Left ventricle myocardium inferior (tissue), 1 donor: Measurements from ENCODE around the gene PATJ. TPM values are rescaled to one million over a fixed set of nuclear protein-coding genes. Genes with fewer than 3 reads are reported as not detected.
A peak's percentile ranks its signal among the peaks of the same experiment; 100 is the strongest.

Source experiments
- DNase-seq: peaks from one replicate; pipeline ENCODE4 v3.0.0-alpha.2; 2020
- H3K27ac ChIP-seq: fragments of 200-600 bp; replicated peaks from 2 replicates; pipeline ENCODE4 v1.8.0; 2021
- H3K27me3 ChIP-seq: fragments of 200-600 bp; 2 replicates; pipeline ENCODE4 v1.8.0; 2021; ENCODE audit warnings: low read depth
- H3K36me3 ChIP-seq: fragments of 200-600 bp; 2 replicates; pipeline ENCODE4 v1.8.0; 2021
- H3K4me1 ChIP-seq: fragments of 200-600 bp; 2 replicates; pipeline ENCODE4 v1.8.0; 2021
- H3K4me3 ChIP-seq: fragments of 200-600 bp; 2 replicates; pipeline ENCODE4 v1.8.0; 2021; ENCODE audit warnings: mild to moderate bottlenecking, moderate library complexity
- H3K9me3 ChIP-seq: fragments of 200-600 bp; replicated peaks from 2 replicates; pipeline ENCODE4 v1.8.0; 2021
- CTCF ChIP-seq: fragments of 200-600 bp; IDR thresholded peaks from 2 replicates; pipeline ENCODE4 v1.8.0; 2021; ENCODE audit warnings: antibody characterized with exemption, mild to moderate bottlenecking, borderline replicate concordance
- intact Hi-C: fragments of 100-400 bp; cut with micrococcal nuclease; formaldehyde crosslinking; loops from one replicate; pipeline ENCODE4 v1.11.0; 2022
- total RNA-seq: library from RNA; stranded (reverse); fragmentation: NEBNext Ultra II Directional; extraction: Animal tissue kit (Norgen Biotek cat#: 25700); gene quantifications from one replicate; pipeline ENCODE4 v1.2.1, GENCODE V29; 2021
- donor health status: DM: no; HTN: yes; CAD: no; lungs with severe emphysema.

Gene PATJ
- total RNA-seq, 1 donor from 2014 or later = 166 TPM

DNA sequence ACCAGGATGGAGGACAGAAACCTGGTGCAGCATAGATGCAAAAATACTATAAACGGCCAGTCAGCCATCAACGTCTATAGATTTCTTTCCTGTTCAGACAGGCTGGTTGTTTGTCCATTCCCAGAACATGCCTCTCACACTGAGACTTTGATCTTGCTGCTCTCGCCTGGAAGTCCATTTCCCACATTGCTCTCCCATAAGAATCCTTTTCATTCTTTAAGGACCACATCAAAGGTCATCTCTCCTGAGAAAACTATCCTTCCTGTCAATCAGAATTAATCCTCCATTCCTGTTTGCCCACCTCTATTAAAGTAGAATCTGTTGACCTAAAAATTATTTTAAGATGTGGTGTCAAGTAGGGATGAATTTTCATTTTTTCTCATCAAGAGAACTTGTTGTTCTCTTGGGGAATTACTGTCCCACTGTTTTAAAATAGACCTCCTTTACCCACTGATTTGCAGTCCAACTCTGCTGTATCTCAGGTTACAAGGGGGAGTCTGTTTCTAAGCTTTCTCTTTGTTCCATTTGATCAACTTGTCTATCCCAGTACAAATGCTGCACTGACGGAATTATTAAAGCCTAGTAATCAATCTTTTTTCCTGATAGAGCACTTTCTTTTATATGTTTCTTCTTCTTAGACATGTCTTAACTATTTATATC lies 172.7 kb downstream of the PATJ start:
- no peak overlapping the region for H3K27ac ChIP-seq
- intact Hi-C loops = no loop called here
- no peak for DNase-seq
- H3K4me3 ChIP-seq = no peak overlapping the region
- no peaks in the 10 kb centered on the region for H3K27me3 ChIP-seq
- no peak for TF ChIP-seq CTCF
- H3K4me1 ChIP-seq = no peaks in the 10 kb centered on the region
- peaks cover 3% of the 10 kb centered on the region for H3K36me3 ChIP-seq
- H3K9me3 ChIP-seq = no peaks in the 10 kb centered on the region

DNA sequence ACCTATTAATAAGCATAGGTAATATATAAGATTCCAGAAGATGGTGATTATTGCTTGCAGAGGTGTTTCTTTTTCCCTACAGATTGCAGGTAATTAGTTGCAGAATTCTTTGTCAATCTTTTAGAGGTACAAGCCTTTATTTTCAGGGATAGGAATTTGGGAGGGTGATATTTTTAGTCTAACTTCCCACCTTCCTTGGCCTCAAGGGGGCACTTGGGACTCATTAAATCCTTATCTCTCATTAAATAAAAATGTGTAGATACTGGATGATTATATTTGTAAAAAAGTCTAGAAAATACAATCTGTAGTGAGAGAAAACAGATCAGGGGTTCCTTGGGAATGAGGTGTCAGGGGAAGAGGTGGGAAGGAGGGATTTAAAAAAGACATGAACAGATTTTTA lies 179.2 kb downstream of the PATJ start:
- H3K9me3 ChIP-seq = no peaks in the 10 kb centered on the region
- H3K27me3 ChIP-seq = no peaks in the 10 kb centered on the region
- no peaks in the 10 kb centered on the region for H3K36me3 ChIP-seq
- TF ChIP-seq CTCF = peak; percentile 19
- H3K27ac ChIP-seq = no peak overlapping the region
- no peaks in the 10 kb centered on the region for H3K4me1 ChIP-seq
- intact Hi-C loops = no loop called here
- no peak for DNase-seq
- no peak overlapping the region for H3K4me3 ChIP-seq

DNA sequence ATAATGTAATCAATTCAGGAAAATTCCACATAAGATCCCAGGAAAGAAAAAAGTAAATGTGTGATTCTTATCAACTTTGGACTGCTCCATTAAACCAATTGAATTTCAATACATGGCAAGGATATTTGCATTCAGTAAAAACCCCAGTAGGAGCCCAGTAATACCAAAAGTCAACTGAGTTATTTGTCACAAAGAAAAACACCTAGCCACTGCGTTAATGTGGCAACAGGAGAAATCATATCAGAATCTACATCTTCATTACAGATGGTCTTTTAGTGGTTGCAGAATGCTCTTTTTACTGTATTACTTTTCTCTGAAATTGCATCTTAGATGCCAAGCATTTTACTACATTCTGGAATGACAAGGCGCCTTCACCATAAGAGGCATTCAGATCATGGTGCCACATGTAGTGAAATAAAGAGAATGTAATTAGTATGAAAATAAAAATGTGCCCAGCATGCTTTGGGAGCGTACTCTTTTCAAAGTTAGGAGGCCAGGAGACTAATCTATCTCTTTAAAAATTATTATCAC lies 180.7 kb downstream of the PATJ start:
- DNase-seq = no peak
- no peaks in the 10 kb centered on the region for H3K27me3 ChIP-seq

GRCh38 chr1:61925591-61926298 lies 183.5 kb downstream of the PATJ start:
- no peak for TF ChIP-seq CTCF
- DNase-seq = no peak
- intact Hi-C loops = no loop called here
- Histone ChIP-seq H3K4me3 (no peak overlapping the region), H3K36me3 (no peaks in the 10 kb centered on the region), H3K27ac (no peak overlapping the region), H3K4me1 (no peaks in the 10 kb centered on the region), H3K9me3 (no peaks in the 10 kb centered on the region), H3K27me3 (no peaks in the 10 kb centered on the region)

More for the DNA sequence above, 180.7 kb downstream of the PATJ start:
- no peaks in the 10 kb centered on the region for H3K36me3 ChIP-seq
- TF ChIP-seq CTCF = no peak
- no peaks in the 10 kb centered on the region for H3K4me1 ChIP-seq
- no peak overlapping the region for H3K4me3 ChIP-seq
- intact Hi-C loops = no loop called here
- H3K27ac ChIP-seq = no peak overlapping the region
- no peaks in the 10 kb centered on the region for H3K9me3 ChIP-seq

DNA sequence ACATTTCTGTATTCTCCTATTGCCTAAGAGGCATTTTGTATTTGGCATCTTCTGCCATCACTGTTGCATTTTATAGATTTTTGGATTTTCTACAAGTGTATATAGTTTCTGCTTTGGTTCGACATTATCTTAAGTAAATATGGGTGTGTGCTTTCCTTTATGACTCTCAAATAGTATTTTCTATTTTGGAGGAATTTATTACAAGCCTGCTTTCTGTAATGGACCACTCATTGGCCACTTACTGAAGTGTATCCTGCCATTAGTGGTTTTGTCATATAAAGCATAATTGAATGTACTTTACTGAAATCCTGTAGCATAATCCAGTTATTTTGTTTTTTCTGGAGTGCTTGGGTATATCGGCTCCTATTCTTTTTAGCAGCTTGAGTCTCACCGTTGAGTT lies 184.3 kb downstream of the PATJ start:
- Histone ChIP-seq H3K27me3 (no peaks in the 10 kb centered on the region), H3K9me3 (no peaks in the 10 kb centered on the region), H3K4me1 (no peaks in the 10 kb centered on the region), H3K4me3 (no peak overlapping the region), H3K27ac (no peak overlapping the region), H3K36me3 (no peaks in the 10 kb centered on the region)
- no peak for TF ChIP-seq CTCF
- intact Hi-C loops = no loop called here
- no peak for DNase-seq
